ENCODE measurements around the gene POLE4.

- TF ChIP-seq CTCF (IDR thresholded peaks at IDR 0.05) (no peak), POLR2A (IDR thresholded peaks at IDR 0.05) (no peak)
Measured at GRCh38 chr2:74957886-74958273, 563 bp upstream of the POLE4 start.
